Endothelial cell of umbilical vein (primary cell): ENCODE results near the gene PCDH9. TPM values are rescaled to one million over a fixed set of nuclear protein-coding genes. Genes with fewer than 3 reads are reported as not detected.

ENCODE experiments used
- BruUV-seq: library from RNA; stranded (reverse); fragments of 400-500 nt; replicated peaks from 2 replicates; lab custom pipeline; 2021; lab: Mats Ljungman, UMichigan
- CTCF ChIA-PET: fragments of 300-600, 350-600 bp; sonication (Branson Sonifier 250); formaldehyde crosslinking; loops from one replicate; lab custom pipeline; 2021; ENCODE audit warnings: antibody characterized with exemption, inconsistent platforms; lab: Charles Lee
- POLR2A ChIA-PET: fragments of 300-600, 350-600 bp; sonication (Branson Sonifier 250); formaldehyde crosslinking; loops from one replicate; lab custom pipeline; 2021; ENCODE audit warnings: antibody characterized with exemption, inconsistent platforms; lab: Charles Lee
- DNase-seq: peaks from one replicate; pipeline ENCODE4 v3.0.0-alpha.2; 2011; ENCODE audit warnings: low read depth, low spot score
- FAIRE-seq: peaks from 2 replicates; lab custom pipeline; 2011; peaks lifted over from hg19 to GRCh38; lab: Jason Lieb, UNC
- H2AFZ ChIP-seq: 2 replicates; pipeline ENCODE4 v1.6.0; 2012; ENCODE audit warnings: low read depth, low read length, control low read depth, inconsistent platforms
- H3K27ac ChIP-seq: 2 replicates; pipeline ENCODE4 v1.5.1; 2011; ENCODE audit warnings: low read depth, mild to moderate bottlenecking, control low read depth, low read length, moderate library complexity; ENCODE audit not compliant: insufficient read depth
- H3K27me3 ChIP-seq, 2 experiments: 2 replicates each; pipeline versions ENCODE4 v1.6.0 to v1.6.1; 2011; ENCODE audit warnings: low read length in 2 of 2, mixed read lengths in 1 of 2; ENCODE audit not compliant: control insufficient read depth in 2 of 2, insufficient read depth in 2 of 2
- H3K36me3 ChIP-seq, 2 experiments: 2 replicates in 1 of 2; 3 replicates in 1 of 2; pipeline ENCODE4 v1.5.1; 2011; ENCODE audit warnings: low read length in 2 of 2, mild to moderate bottlenecking in 1 of 2, moderate library complexity in 1 of 2; ENCODE audit not compliant: control insufficient read depth in 2 of 2, insufficient read depth in 2 of 2; ENCODE audit errors: extremely low read depth in 1 of 2
- H3K4me1 ChIP-seq: 3 replicates; pipeline ENCODE4 v1.5.1; 2011; ENCODE audit warnings: mild to moderate bottlenecking, low read length; ENCODE audit not compliant: control insufficient read depth, insufficient read depth; ENCODE audit errors: extremely low read depth
- H3K4me2 ChIP-seq: 2 replicates; pipeline ENCODE4 v1.6.1; 2011; ENCODE audit warnings: low read length, control low read depth, mixed read lengths; ENCODE audit not compliant: insufficient read depth
- H3K4me3 ChIP-seq, 3 experiments: fragments of 200-600 bp in 1 of 3; sonication (generic), shearing (Covaris generic) in 1 of 3; replicated peaks in 1 of 3; 2 replicates each; pipeline ENCODE4 v1.5.1; 2011 to 2016; ENCODE audit warnings: control low read depth in 3 of 3, low read length in 3 of 3, mild to moderate bottlenecking in 2 of 3, inconsistent platforms in 1 of 3, low read depth in 1 of 3, moderate library complexity in 1 of 3; ENCODE audit not compliant: insufficient read depth in 1 of 3
- H3K79me2 ChIP-seq: 2 replicates; pipeline ENCODE4 v1.6.0; 2012; ENCODE audit warnings: low read length, inconsistent platforms; ENCODE audit not compliant: control insufficient read depth, insufficient read depth
- H3K9ac ChIP-seq: replicated peaks from 2 replicates; pipeline ENCODE3; 2011; ENCODE audit warnings: low read length, control low read depth; ENCODE audit not compliant: insufficient read depth; ENCODE audit errors: extremely low read depth
- H3K9me1 ChIP-seq: replicated peaks from 3 replicates; pipeline ENCODE4 v1.6.0; 2011; ENCODE audit warnings: mild to moderate bottlenecking, low read length; ENCODE audit not compliant: control insufficient read depth, insufficient read depth; ENCODE audit errors: extremely low read depth
- H3K9me3 ChIP-seq: replicated peaks from 2 replicates; pipeline ENCODE4 v1.5.1; 2012; ENCODE audit warnings: low read length, inconsistent platforms; ENCODE audit not compliant: control insufficient read depth, insufficient read depth
- H4K20me1 ChIP-seq: replicated peaks from 2 replicates; pipeline ENCODE3; 2011; ENCODE audit warnings: mild to moderate bottlenecking, low read length; ENCODE audit not compliant: control insufficient read depth, insufficient read depth; ENCODE audit errors: extremely low read depth
- CTCF ChIP-seq, 2 donors: IDR thresholded peaks; 1 replicate in 1 of 2; 2 replicates in 1 of 2; pipeline ENCODE4 v1.5.1; 2011; ENCODE audit warnings: low read length in 2 of 2, mild to moderate bottlenecking in 2 of 2, moderate library complexity in 2 of 2, control low read depth in 1 of 2, inconsistent platforms in 1 of 2, low read depth in 1 of 2; ENCODE audit not compliant: insufficient read depth in 1 of 2; ENCODE audit errors: extremely low read depth in 1 of 2
- EZH2 ChIP-seq: IDR thresholded peaks from 2 replicates; pipeline ENCODE4 v1.6.1; 2012; ENCODE audit warnings: borderline replicate concordance, low read depth, mild to moderate bottlenecking, moderate library complexity, low read length, inconsistent platforms; ENCODE audit not compliant: severe bottlenecking
- FOS ChIP-seq: IDR thresholded peaks from 2 replicates; pipeline ENCODE4 v1.6.1; 2011; ENCODE audit warnings: mild to moderate bottlenecking, low read length, moderate library complexity, borderline replicate concordance; ENCODE audit not compliant: insufficient read depth
- GATA2 ChIP-seq: IDR thresholded peaks from 2 replicates; pipeline ENCODE4 v1.7.0; 2011; ENCODE audit warnings: low read depth, mild to moderate bottlenecking, moderate library complexity, mixed read lengths, low read length; ENCODE audit not compliant: insufficient read length, insufficient read depth
- JUN ChIP-seq: IDR thresholded peaks from 2 replicates; pipeline ENCODE4 v1.6.1; 2011; ENCODE audit warnings: borderline replicate concordance, low read depth; ENCODE audit not compliant: insufficient read length, insufficient read depth
- MAX ChIP-seq: IDR thresholded peaks from 2 replicates; pipeline ENCODE4 v1.6.1; 2011; ENCODE audit not compliant: insufficient read depth, insufficient read length
- MYC ChIP-seq: IDR thresholded peaks from one replicate; pipeline ENCODE4 v1.6.1; 2011; ENCODE audit warnings: mild to moderate bottlenecking, low read depth, low read length
- POLR2A ChIP-seq: IDR thresholded peaks from 2 replicates; pipeline ENCODE4 v1.6.1; 2012; ENCODE audit warnings: low read depth, mild to moderate bottlenecking, control low read depth, low read length
- POLR2AphosphoS5 ChIP-seq: IDR thresholded peaks from 2 replicates; pipeline ENCODE4 v1.6.1; 2012; ENCODE audit warnings: low read depth, mild to moderate bottlenecking, control low read depth, low read length, moderate library complexity; ENCODE audit not compliant: insufficient read depth
- dilution Hi-C: fragments of 300-500 bp; cut with MboI; formaldehyde crosslinking; loops from one replicate; pipeline ENCODE4 v1.15.0; 2019; ENCODE audit warnings: low sequenced_read_pairs; ENCODE audit not compliant: extremely low pct_ligation_motif_present
- intact Hi-C: fragments of 100-400 bp; cut with micrococcal nuclease; formaldehyde crosslinking; loops from one replicate; pipeline ENCODE4 v1.10.0; 2022
- polyA plus RNA-seq, 4 experiments: library from polyadenylated mRNA; depleted of rRNA in 3 of 4; stranded (reverse) in 3 of 4; unstranded in 1 of 4; fragments of >200 nt; gene quantifications; 2 replicates each; pipeline versions ENCODE4 v1.2.1 to v1.2.3, GENCODE V29; 2011 to 2012; ENCODE audit warnings: missing spikeins in 1 of 4
- total RNA-seq: library from RNA; stranded (reverse); gene quantifications from 2 replicates; pipeline ENCODE4 v1.2.3, GENCODE V29; 2021

PCDH9 gene
- total and polyA plus RNA-seq, 2 donors (not counting 3 experiments of a cell fraction or from before 2014, with no cell fraction given), result 1.1 to 5.2 TPM

- H3K4me1 ChIP-seq, result peaks cover 23% of the 10 kb centered on the region
- BruUV-seq, result no TSS peak
- no peaks in the 10 kb centered on the region for H3K36me3 ChIP-seq
- H2AFZ ChIP-seq, result no peak overlapping the region
- dilution Hi-C loops (no loop called here), intact Hi-C loops (no loop called here)
- TF ChIP-seq MAX (no peak), POLR2AphosphoS5 (no peak), GATA2 (no peak), EZH2 (no peak), CTCF (IDR thresholded peaks at IDR 0.05; ENCODE audit: extremely low read depth in 1 of 2, insufficient read depth in 1 of 2, low read depth in 1 of 2, low read length in 2 of 2) (no peak), JUN (no peak), FOS (no peak), MYC (no peak), POLR2A (no peak)
- H3K27ac ChIP-seq, result no peak overlapping the region
- H4K20me1 ChIP-seq, result no peaks in the 10 kb centered on the region
- H3K4me3 ChIP-seq, result no peak overlapping the region
- no peaks in the 10 kb centered on the region for H3K9me3 ChIP-seq
- FAIRE-seq (no peak), DNase-seq (no peak)
- no peak overlapping the region for H3K4me2 ChIP-seq
- ChIA-PET CTCF (interaction anchor here (1.1 to 1.6 kb wide), 3 partner anchors 10 to 14 kb away, joined by 3 to 5 read pairs (median 3); no protein-coding TSS in a partner anchor), POLR2A (no interaction called here)
- no peaks in the 10 kb centered on the region for H3K9me1 ChIP-seq
- no peak overlapping the region for H3K9ac ChIP-seq
- H3K27me3 ChIP-seq, result no peaks in the 10 kb centered on the region
- H3K79me2 ChIP-seq, result no peaks in the 10 kb centered on the region
Observed at GRCh38 chr13:67151652-67152051, 78.5 kb downstream of the PCDH9 start.
